Progenitor cell of endocrine pancreas (in vitro differentiated cells): ENCODE data around the gene VPS13C. TPM values are rescaled to one million over a fixed set of nuclear protein-coding genes. Genes with fewer than 3 reads are reported as not detected.

Source experiments
- DNase-seq: peaks from one replicate; pipeline ENCODE4 v3.0.0; 2021; ENCODE audit warnings: low spot score; ENCODE audit not compliant: unreplicated experiment
- H3K27ac Mint-ChIP-seq: 2 replicates; pipeline ENCODE4 v1.8.0; 2021; ENCODE audit warnings: mild to moderate bottlenecking, moderate library complexity, mixed read lengths
- H3K27me3 Mint-ChIP-seq: 2 replicates; pipeline ENCODE4 v1.8.0; 2021; ENCODE audit warnings: mixed read lengths
- H3K36me3 Mint-ChIP-seq: 2 replicates; pipeline ENCODE4 v1.8.0; 2022; ENCODE audit warnings: mixed read lengths; ENCODE audit not compliant: insufficient read depth
- H3K4me1 Mint-ChIP-seq: 2 replicates; pipeline ENCODE4 v1.8.0; 2021; ENCODE audit warnings: low read depth, mixed read lengths
- H3K4me3 Mint-ChIP-seq: 2 replicates; pipeline ENCODE4 v1.8.0; 2021; ENCODE audit warnings: low read depth, mild to moderate bottlenecking, moderate library complexity, mixed read lengths
- H3K9me3 Mint-ChIP-seq: 2 replicates; pipeline ENCODE4 v1.8.0; 2021; ENCODE audit warnings: low read depth, mixed read lengths
- CTCF ChIP-seq: fragments of 200-600 bp; sonication (generic); IDR thresholded peaks from one replicate; pipeline ENCODE4 v1.5.0; 2021; ENCODE audit warnings: antibody characterized with exemption, mild to moderate bottlenecking; ENCODE audit not compliant: unreplicated experiment
- total RNA-seq: library from RNA; stranded (reverse); gene quantifications from 2 replicates; pipeline ENCODE4 v1.2.1, GENCODE V29; 2021

The VPS13C gene
- total RNA-seq, 1 donor from 2014 or later = 47.7 TPM

DNA sequence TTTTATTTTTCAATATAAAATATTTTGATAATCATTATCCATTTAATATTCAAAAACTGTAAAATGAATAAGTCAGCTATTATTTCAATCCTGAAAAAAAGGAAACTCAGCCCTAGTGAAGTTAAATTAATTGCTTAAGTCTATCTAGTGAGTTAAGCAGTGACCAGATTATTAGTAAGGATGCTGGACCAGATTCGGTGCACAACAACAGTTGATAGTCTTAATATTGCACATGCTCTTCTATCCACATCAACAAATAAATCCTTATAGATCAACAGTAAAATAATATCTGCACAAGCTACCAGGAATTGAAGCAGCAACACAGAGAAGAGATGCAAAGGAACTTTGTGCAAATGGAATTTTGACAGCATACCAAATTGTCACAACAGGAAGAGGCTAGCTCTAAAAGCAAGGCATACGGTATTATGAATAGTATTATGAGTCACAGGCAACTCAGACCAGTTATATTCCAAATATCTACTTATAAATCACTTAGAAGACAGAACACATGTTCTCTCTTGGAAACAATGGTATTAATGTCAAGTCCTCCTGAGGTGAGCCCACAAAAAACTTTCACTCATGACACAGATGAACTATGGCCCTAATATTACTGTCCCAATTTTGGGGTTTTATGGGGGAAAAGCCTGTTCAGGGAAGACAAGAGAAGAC is 24.9 kb downstream of the VPS13C start:
- Mint-ChIP-seq H3K4me3 (no peak overlapping the region), H3K4me1 (no peaks in the 10 kb centered on the region), H3K27me3 (no peaks in the 10 kb centered on the region), H3K36me3 (peaks cover 16% of the 10 kb centered on the region), H3K27ac (no peak overlapping the region), H3K9me3 (peaks cover 8% of the 10 kb centered on the region)
- no peak for TF ChIP-seq CTCF
- no peak for DNase-seq

- no peaks in the 10 kb centered on the region for H3K9me3 Mint-ChIP-seq
- H3K36me3 Mint-ChIP-seq = peaks cover 6% of the 10 kb centered on the region
- TF ChIP-seq CTCF = no peak
- DNase-seq = no peak
- H3K4me3 Mint-ChIP-seq = no peak overlapping the region
- no peak overlapping the region for H3K27ac Mint-ChIP-seq
- H3K27me3 Mint-ChIP-seq = no peaks in the 10 kb centered on the region
- H3K4me1 Mint-ChIP-seq = peaks cover 3% of the 10 kb centered on the region
Measured at GRCh38 chr15:62027916-62028315, 32.3 kb downstream of the VPS13C start.

- Mint-ChIP-seq H3K27me3 (no peaks in the 10 kb centered on the region), H3K4me1 (peaks cover 3% of the 10 kb centered on the region), H3K27ac (no peak overlapping the region), H3K4me3 (no peak overlapping the region), H3K9me3 (no peaks in the 10 kb centered on the region), H3K36me3 (peaks cover 8% of the 10 kb centered on the region)
- no peak for TF ChIP-seq CTCF
- no peak for DNase-seq
Measured at GRCh38 chr15:62027263-62027565, 33.0 kb downstream of the VPS13C start.

- Mint-ChIP-seq H3K9me3 (no peaks in the 10 kb centered on the region), H3K4me3 (no peak overlapping the region), H3K27me3 (no peaks in the 10 kb centered on the region), H3K36me3 (peaks cover 11% of the 10 kb centered on the region), H3K27ac (no peak overlapping the region), H3K4me1 (peaks cover 3% of the 10 kb centered on the region)
- DNase-seq = no peak
- no peak for TF ChIP-seq CTCF
Measured at GRCh38 chr15:62026487-62027262, 33.6 kb downstream of the VPS13C start.

- Mint-ChIP-seq H3K27me3 (no peaks in the 10 kb centered on the region), H3K4me3 (no peak overlapping the region), H3K27ac (no peak overlapping the region), H3K9me3 (peaks cover 7% of the 10 kb centered on the region), H3K4me1 (peaks cover 3% of the 10 kb centered on the region), H3K36me3 (peaks cover 27% of the 10 kb centered on the region)
- peak; percentile 50 for TF ChIP-seq CTCF
- no peak for DNase-seq
Measured at GRCh38 chr15:62021991-62022600, 38.2 kb downstream of the VPS13C start.
